ENCODE data around the gene PLP2. TPM values are rescaled to one million over a fixed set of nuclear protein-coding genes. Genes with fewer than 3 reads are reported as not detected.

Gene PLP2
- total RNA-seq, 1 donor from 2014 or later = 13.4 TPM

- no peak for DNase-seq (ENCODE audit: low read depth)
Observed at GRCh38 chrX:49209434-49210251, 37.9 kb downstream of the PLP2 start.

- no peak for DNase-seq (ENCODE audit: low read depth)
Observed at GRCh38 chrX:49210406-49210805, 38.7 kb downstream of the PLP2 start.

- DNase-seq (ENCODE audit: low read depth) = no peak
Observed at GRCh38 chrX:49211074-49211473, 39.4 kb downstream of the PLP2 start.

GRCh38 chrX:49212209-49212608, 40.5 kb downstream of the PLP2 start:
- no peak for DNase-seq (ENCODE audit: low read depth)

GRCh38 chrX:49212861-49213260, 41.2 kb downstream of the PLP2 start:
- no peak for DNase-seq (ENCODE audit: low read depth)

GRCh38 chrX:49214416-49214815, 42.7 kb downstream of the PLP2 start:
- DNase-seq (ENCODE audit: low read depth) = no peak

- no peak for DNase-seq (ENCODE audit: low read depth)
Observed at GRCh38 chrX:49214996-49215526, 43.4 kb downstream of the PLP2 start.

GRCh38 chrX:49220100-49220499, 48.4 kb downstream of the PLP2 start:
- DNase-seq (ENCODE audit: low read depth) = no peak

GRCh38 chrX:49221868-49222267, 50.2 kb downstream of the PLP2 start:
- DNase-seq (ENCODE audit: low read depth) = no peak

Other genes with a start within 250 kb of the PLP2 start
- 37.2 and 61.6 TPM in 2 replicates for gene OTUD5, start 214.3 kb upstream of the PLP2 start, total RNA-seq
- 7.1 and 14.0 TPM in 2 replicates for gene KCND1, start 200.1 kb upstream of the PLP2 start, total RNA-seq
- 29.0 and 40.7 TPM in 2 replicates for gene GRIPAP1, start 169.6 kb upstream of the PLP2 start, total RNA-seq
- gene TFE3, start 128.5 kb upstream of the PLP2 start, total RNA-seq = 30.6 and 72.0 TPM in 2 replicates
- gene CCDC120, start 112.9 kb upstream of the PLP2 start, total RNA-seq = 1.9 and 5.5 TPM in 2 replicates
- 4.3 and 9.4 TPM in 2 replicates for gene PRAF2, start 97.9 kb upstream of the PLP2 start, total RNA-seq
- 39.8 and 62.7 TPM in 2 replicates for gene WDR45, start 92.0 kb upstream of the PLP2 start, total RNA-seq
- 21.5 and 26.2 TPM in 2 replicates for gene GPKOW, start 48.2 kb upstream of the PLP2 start, total RNA-seq
- gene MAGIX, start 9.1 kb upstream of the PLP2 start, total RNA-seq = 5.3 and 8.5 TPM in 2 replicates
- 6.9 and 14.2 TPM in 2 replicates for gene PRICKLE3, start 14.5 kb downstream of the PLP2 start, total RNA-seq
- 0.10 and 0.52 TPM in 2 replicates for gene SYP, start 28.3 kb downstream of the PLP2 start, total RNA-seq
- 0.05 TPM in 1 of 2 replicates, not detected in the other for gene CACNA1F, start 61.4 kb downstream of the PLP2 start, total RNA-seq
- 12.6 and 14.2 TPM in 2 replicates for gene CCDC22, start 63.6 kb downstream of the PLP2 start, total RNA-seq
- gene FOXP3, start 92.8 kb downstream of the PLP2 start, total RNA-seq = 0.05 TPM in 1 of 2 replicates, not detected in the other
- gene PPP1R3F, start 97.9 kb downstream of the PLP2 start, total RNA-seq = 1.6 and 12.4 TPM in 2 replicates
- not detected in 2 replicates for gene GAGE10, start 131.7 kb downstream of the PLP2 start, total RNA-seq
- not detected in 2 replicates for gene GAGE12J, start 150.1 kb downstream of the PLP2 start, total RNA-seq
- not detected in 2 replicates for gene GAGE13, start 159.7 kb downstream of the PLP2 start, total RNA-seq

All from renal cortical epithelial cell (primary cell).